IMR-90 (cell line): ENCODE data around the gene DNAJC22. TPM values are rescaled to one million over a fixed set of nuclear protein-coding genes. Genes with fewer than 3 reads are reported as not detected.

Experiments used
- ATAC-seq: fragments of 200-7000 bp; cut with Tn5 transposase; 2 replicates; pipeline ENCODE4 v1.9.1; 2020; ENCODE audit warnings: low read depth, mild to moderate bottlenecking, moderate library complexity
- BruUV-seq: library from RNA; stranded (reverse); fragments of 400-500 nt; replicated peaks from 2 replicates; lab custom pipeline; 2021; lab: Mats Ljungman, UMichigan
- CTCF ChIA-PET: fragments of 300-600 bp; formaldehyde crosslinking; extraction: SDS; loops from one replicate; lab custom pipeline; 2021; ENCODE audit warnings: antibody characterized with exemption; lab: Yijun Ruan, JAX
- POLR2A ChIA-PET: fragments of 300-600 bp; sonication (Branson Sonifier 250); formaldehyde crosslinking; loops from one replicate; lab custom pipeline; 2022; ENCODE audit warnings: antibody characterized with exemption; ENCODE audit not compliant: unreplicated experiment; lab: Charles Lee
- DNase-seq: peaks from one replicate; pipeline ENCODE4 v3.0.0; 2013
- H2AFZ ChIP-seq: replicated peaks from 2 replicates; pipeline ENCODE3; 2013; ENCODE audit warnings: low read length, mild to moderate bottlenecking; ENCODE audit not compliant: poor library complexity
- H2AK5ac ChIP-seq: 2 replicates; pipeline ENCODE4 v1.6.1; 2013; ENCODE audit warnings: low read depth, low read length, inconsistent platforms
- H2AK9ac ChIP-seq: replicated peaks from 2 replicates; pipeline ENCODE3; 2013; ENCODE audit warnings: mild to moderate bottlenecking, low read depth, low read length, moderate library complexity; ENCODE audit not compliant: poor library complexity
- H2BK120ac ChIP-seq: 2 replicates; pipeline ENCODE4 v1.6.1; 2013; ENCODE audit warnings: low read depth, low read length, inconsistent platforms
- H2BK15ac ChIP-seq: 3 replicates; pipeline ENCODE4 v1.6.1; 2013; ENCODE audit warnings: low read depth, low read length, inconsistent platforms
- H2BK20ac ChIP-seq: 2 replicates; pipeline ENCODE4 v1.6.1; 2013; ENCODE audit warnings: low read depth, mild to moderate bottlenecking, inconsistent platforms, low read length, moderate library complexity
- H2BK5ac ChIP-seq: 2 replicates; pipeline ENCODE4 v1.6.1; 2013; ENCODE audit warnings: mild to moderate bottlenecking, low read depth, low read length, inconsistent platforms; ENCODE audit not compliant: poor library complexity, severe bottlenecking
- H3K14ac ChIP-seq: replicated peaks from 2 replicates; pipeline ENCODE4 v1.6.1; 2013; ENCODE audit warnings: low read depth, low read length, inconsistent platforms
- H3K18ac ChIP-seq: 2 replicates; pipeline ENCODE4 v1.6.1; 2013; ENCODE audit warnings: low read depth, low read length, control low read depth
- H3K23ac ChIP-seq: 2 replicates; pipeline ENCODE4 v1.6.1; 2013; ENCODE audit warnings: low read depth, low read length, inconsistent platforms
- H3K27ac ChIP-seq: 2 replicates; pipeline ENCODE4 v1.5.1; 2013; ENCODE audit warnings: mild to moderate bottlenecking, control low read depth, low read length; ENCODE audit not compliant: insufficient read depth
- H3K27me3 ChIP-seq: 2 replicates; pipeline ENCODE4 v1.6.1; 2013; ENCODE audit warnings: low read length; ENCODE audit not compliant: control insufficient read depth, insufficient read depth
- H3K36me3 ChIP-seq: 2 replicates; pipeline ENCODE4 v1.6.1; 2013; ENCODE audit warnings: low read length, mixed read lengths; ENCODE audit not compliant: control insufficient read depth, insufficient read depth
- H3K4ac ChIP-seq: 2 replicates; pipeline ENCODE4 v1.6.1; 2013; ENCODE audit warnings: low read depth, low read length, inconsistent platforms
- H3K4me1 ChIP-seq: 2 replicates; pipeline ENCODE4 v1.6.1; 2013; ENCODE audit warnings: low read length, mixed read lengths; ENCODE audit not compliant: control insufficient read depth, insufficient read depth
- H3K4me2 ChIP-seq: 2 replicates; pipeline ENCODE4 v1.6.1; 2013; ENCODE audit warnings: low read depth, mild to moderate bottlenecking, control low read depth, low read length, moderate library complexity
- H3K4me3 ChIP-seq: 2 replicates; pipeline ENCODE4 v1.5.1; 2013; ENCODE audit warnings: low read depth, mild to moderate bottlenecking, control low read depth, low read length, moderate library complexity; ENCODE audit not compliant: insufficient read depth
- H3K56ac ChIP-seq: 2 replicates; pipeline ENCODE4 v1.6.1; 2013; ENCODE audit warnings: low read length, inconsistent platforms; ENCODE audit not compliant: insufficient read depth; ENCODE audit errors: extremely low read depth
- H3K79me1 ChIP-seq, 2 experiments: 2 replicates each; pipeline ENCODE4 v1.6.1; 2013; ENCODE audit warnings: low read length in 2 of 2, inconsistent platforms in 1 of 2, low read depth in 1 of 2
- H3K9ac ChIP-seq: 2 replicates; pipeline ENCODE4 v1.6.1; 2013; ENCODE audit warnings: low read depth, low read length, control low read depth
- H3K9me1 ChIP-seq: 2 replicates; pipeline ENCODE4 v1.6.1; 2013; ENCODE audit warnings: low read length, inconsistent platforms; ENCODE audit not compliant: insufficient read depth
- H3K9me3 ChIP-seq: 2 replicates; pipeline ENCODE4 v1.6.1; 2013; ENCODE audit warnings: low read length; ENCODE audit not compliant: control insufficient read depth, insufficient read depth
- H4K20me1 ChIP-seq: 2 replicates; pipeline ENCODE4 v1.6.1; 2013; ENCODE audit warnings: low read length, inconsistent platforms; ENCODE audit not compliant: insufficient read depth
- H4K5ac ChIP-seq: 2 replicates; pipeline ENCODE4 v1.6.1; 2013; ENCODE audit warnings: mild to moderate bottlenecking, low read depth, low read length, control low read depth
- H4K8ac ChIP-seq, 2 experiments: 2 replicates each; pipeline ENCODE4 v1.6.1; 2013; ENCODE audit warnings: low read depth in 2 of 2, low read length in 2 of 2, control low read depth in 1 of 2, inconsistent platforms in 1 of 2
- H4K91ac ChIP-seq: 2 replicates; pipeline ENCODE4 v1.6.1; 2013; ENCODE audit warnings: low read depth, low read length, inconsistent platforms; ENCODE audit not compliant: insufficient read depth
- BHLHE40 ChIP-seq: fragments of 150-350 bp; IDR thresholded peaks from 2 replicates; pipeline ENCODE4 v1.6.1; 2016; ENCODE audit warnings: mild to moderate bottlenecking, low read depth, low read length
- CEBPB ChIP-seq: IDR thresholded peaks from 2 replicates; pipeline ENCODE4 v1.6.1; 2012; ENCODE audit warnings: low read depth, low read length, improper control_type of control experiment
- CHD1 ChIP-seq: IDR thresholded peaks from 2 replicates; pipeline ENCODE4 v1.6.1; 2012; ENCODE audit warnings: low read depth, low read length, improper control_type of control experiment
- CTCF ChIP-seq: conservative IDR thresholded peaks from 2 replicates; pipeline ENCODE4 v1.5.1; 2012; ENCODE audit warnings: mild to moderate bottlenecking, low read depth, low read length, improper control_type of control experiment
- ELK1 ChIP-seq: fragments of 150-350 bp; IDR thresholded peaks from 2 replicates; pipeline ENCODE4 v1.6.1; 2016; ENCODE audit warnings: low read depth, mild to moderate bottlenecking, low read length, moderate library complexity, borderline replicate concordance
- FOS ChIP-seq: fragments of 150-350 bp; IDR thresholded peaks from 2 replicates; pipeline ENCODE4 v1.6.1; 2016; ENCODE audit warnings: low read depth, low read length
- MAFK ChIP-seq: IDR thresholded peaks from 2 replicates; pipeline ENCODE4 v1.6.1; 2012; ENCODE audit warnings: low read depth, low read length, improper control_type of control experiment
- MAZ ChIP-seq: IDR thresholded peaks from 2 replicates; pipeline ENCODE4 v1.6.1; 2012; ENCODE audit warnings: low read depth, mild to moderate bottlenecking, low read length, improper control_type of control experiment, moderate library complexity, borderline replicate concordance
- MXI1 ChIP-seq: IDR thresholded peaks from 2 replicates; pipeline ENCODE4 v1.6.1; 2012; ENCODE audit warnings: low read depth, mild to moderate bottlenecking, low read length, moderate library complexity, borderline replicate concordance
- NFE2L2 ChIP-seq: fragments of 150-350 bp; IDR thresholded peaks from 2 replicates; pipeline ENCODE4 v1.6.1; 2016; ENCODE audit warnings: low read depth, mild to moderate bottlenecking, low read length
- POLR2A ChIP-seq: IDR thresholded peaks from 2 replicates; pipeline ENCODE4 v1.6.1; 2012; ENCODE audit warnings: mild to moderate bottlenecking, low read depth, low read length
- RAD21 ChIP-seq: IDR thresholded peaks from 2 replicates; pipeline ENCODE4 v1.6.1; 2012; ENCODE audit warnings: low read length, improper control_type of control experiment
- RCOR1 ChIP-seq: IDR thresholded peaks from 2 replicates; pipeline ENCODE4 v1.6.1; 2012; ENCODE audit warnings: mild to moderate bottlenecking, low read length, improper control_type of control experiment; ENCODE audit not compliant: insufficient replicate concordance
- RFX5 ChIP-seq: IDR thresholded peaks from 2 replicates; pipeline ENCODE4 v1.8.0; 2012; ENCODE audit warnings: low read depth, mild to moderate bottlenecking, low read length, moderate library complexity
- SMC3 ChIP-seq: fragments of 150-350 bp; IDR thresholded peaks from 2 replicates; pipeline ENCODE4 v1.6.1; 2016; ENCODE audit warnings: low read depth, mild to moderate bottlenecking, antibody characterized with exemption, low read length, moderate library complexity
- USF2 ChIP-seq: fragments of 150-350 bp; IDR thresholded peaks from 2 replicates; pipeline ENCODE4 v1.6.1; 2017; ENCODE audit warnings: mild to moderate bottlenecking, antibody characterized with exemption, low read length, low read depth
- WGBS, 2 experiments: methylation state at CpG; one replicate each; pipeline versions ENCODE4 v1.1.5 to v1.1.7; 2013; ENCODE audit warnings: missing lambda C conversion rate in 2 of 2; ENCODE audit not compliant: insufficient read length in 1 of 2; ENCODE audit errors: extremely low coverage in 2 of 2; 5-methylcytosine and 5-hydroxymethylcytosine counted together
- dilution Hi-C: fragments of 300-500 bp; cut with HindIII; formaldehyde crosslinking; loops from one replicate; pipeline ENCODE4 v1.14.3; 2018; ENCODE audit warnings: low sequenced_read_pairs; ENCODE audit not compliant: unreplicated experiment
- in situ Hi-C: fragments of 300-500 bp; cut with MboI; formaldehyde crosslinking; loops from 3 replicates; pipeline ENCODE4 v1.14.3; 2019; ENCODE audit warnings: low sequenced_read_pairs, inconsistent platforms, mixed read lengths
- intact Hi-C: fragments of 100-400 bp; cut with micrococcal nuclease; formaldehyde crosslinking; loops from 2 replicates; pipeline ENCODE4 v1.10.0; 2022
- polyA plus RNA-seq, 3 experiments: library from polyadenylated mRNA; depleted of rRNA; stranded (reverse); fragments of >200 nt; gene quantifications; 2 replicates each; pipeline ENCODE4 v1.2.3, GENCODE V29; 2012; ENCODE audit warnings: low replicate concordance in 1 of 3
- total RNA-seq: library from RNA; depleted of rRNA; stranded (reverse); fragments of >200 nt; gene quantifications from 2 replicates; pipeline ENCODE4 v1.2.3, GENCODE V29; 2012

DNAJC22 gene
- total and polyA plus RNA-seq, 2 of the 4 experiments (the other 2 are of a cell fraction), result 8.1 to 8.2 TPM

- no peak overlapping the region for H3K23ac ChIP-seq
- H3K4me1 ChIP-seq, result no peaks in the 10 kb centered on the region
- 0 out of 2 replicates have a peak, but pooled peaks cover 1% of the 10 kb centered on the region for H3K36me3 ChIP-seq
- no peak overlapping the region for H4K8ac ChIP-seq
- ChIA-PET CTCF (interaction anchor here (1.2 kb wide), 1 partner anchor 23 kb away, joined by 4 read pairs; no protein-coding TSS in a partner anchor), POLR2A (no interaction called here)
- no peak overlapping the region for H3K18ac ChIP-seq
- intact Hi-C loops, result no loop called here
- H4K20me1 ChIP-seq, result no peaks in the 10 kb centered on the region
- no peak overlapping the region for H3K56ac ChIP-seq
- DNase-seq, result no peak
- H2AFZ ChIP-seq, result peak overlapping the region; percentile 8
- no peak overlapping the region for H2BK20ac ChIP-seq
- H2AK9ac ChIP-seq, result no peak overlapping the region
- WGBS, 2 experiments, result 60% methylated on average over 1 of the region's 12 CpGs; no CpG with 5 or more reads in 1 of the 2 experiments
- H3K9ac ChIP-seq, result no peak overlapping the region
- H2BK120ac ChIP-seq, result no peak overlapping the region
- H4K91ac ChIP-seq, result no peak overlapping the region
- no peak overlapping the region for H3K27ac ChIP-seq
- H3K79me1 ChIP-seq, result no peaks in the 10 kb centered on the region
- no peaks in the 10 kb centered on the region for H3K9me1 ChIP-seq
- H2BK15ac ChIP-seq, result no peak overlapping the region
- dilution Hi-C loops, result no loop called here
- no peak overlapping the region for H3K4ac ChIP-seq
- H3K27me3 ChIP-seq, result peaks cover 51% of the 10 kb centered on the region
- H2AK5ac ChIP-seq, result no peak overlapping the region
- H3K4me3 ChIP-seq, result no peak overlapping the region
- no TSS peak for BruUV-seq
- in situ Hi-C loops, result no loop called here
- H3K4me2 ChIP-seq, result no peak overlapping the region
- no peak overlapping the region for H4K5ac ChIP-seq
- no peak for ATAC-seq
- no peak overlapping the region for H3K14ac ChIP-seq
- no peak for TF ChIP-seq CTCF
- TF ChIP-seq RAD21, result no peak
- no peak for TF ChIP-seq MAFK
- no peak for TF ChIP-seq RCOR1
- no peak for TF ChIP-seq USF2
- no peak for TF ChIP-seq MAZ
- no peak for TF ChIP-seq CEBPB
- no peak for TF ChIP-seq SMC3
- TF ChIP-seq RFX5, result no peak
- TF ChIP-seq FOS, result no peak
- no peak for TF ChIP-seq POLR2A
- TF ChIP-seq NFE2L2, result no peak
- no peak for TF ChIP-seq MXI1
- no peak for TF ChIP-seq BHLHE40
- no peak for TF ChIP-seq CHD1
- no peak for TF ChIP-seq ELK1
- no peaks in the 10 kb centered on the region for H3K9me3 ChIP-seq
- H2BK5ac ChIP-seq, result no peak overlapping the region
These were observed 12.0 kb upstream of the DNAJC22 start for GRCh38 chr12:49334681-49335080.
